Activated CD8-positive, alpha-beta T cell treated with anti-CD3 and anti-CD28 coated beads, Interleukin-2, amount 10 ng/mL, durations not matched to agents 7 days and 5 days (primary cell): ENCODE measurements around the gene LRRC46. TPM values are rescaled to one million over a fixed set of nuclear protein-coding genes. Genes with fewer than 3 reads are reported as not detected.

ENCODE experiments used
- ATAC-seq: fragments of 150-1000 bp; cut with Tn5 transposase; one replicate; pipeline ENCODE4 v1.10.0; 2021; ENCODE audit warnings: moderate library complexity
- CTCF ChIA-PET: fragments of 350-600 bp; sonication (Branson Sonifier 250); formaldehyde crosslinking; loops from one replicate; lab custom pipeline; 2021; ENCODE audit warnings: antibody characterized with exemption; lab: Charles Lee
- POLR2A ChIA-PET: fragments of 350-600 bp; sonication (Branson Sonifier 250); formaldehyde crosslinking; loops from one replicate; lab custom pipeline; 2021; ENCODE audit warnings: antibody characterized with exemption; lab: Charles Lee
- DNase-seq: peaks from one replicate; pipeline ENCODE4 v3.0.0-alpha.2; 2020
- H3K27ac Mint-ChIP-seq: one replicate; pipeline ENCODE4 v1.8.0; 2021; ENCODE audit warnings: mild to moderate bottlenecking, mixed read lengths
- H3K27me3 Mint-ChIP-seq: one replicate; pipeline ENCODE4 v1.8.0; 2021; ENCODE audit warnings: low read depth, mixed read lengths
- H3K36me3 Mint-ChIP-seq: one replicate; pipeline ENCODE4 v1.8.0; 2021; ENCODE audit warnings: low read depth, mixed read lengths
- H3K4me1 Mint-ChIP-seq: one replicate; pipeline ENCODE4 v1.8.0; 2021; ENCODE audit warnings: low read depth, mixed read lengths
- H3K4me3 Mint-ChIP-seq: one replicate; pipeline ENCODE4 v1.8.0; 2021; ENCODE audit warnings: mild to moderate bottlenecking, mixed read lengths
- H3K9me3 Mint-ChIP-seq: one replicate; pipeline ENCODE4 v1.8.0; 2022; ENCODE audit warnings: mixed read lengths; ENCODE audit not compliant: insufficient read depth
- total RNA-seq, 2 experiments: library from RNA; stranded (reverse); gene quantifications; one replicate each; pipeline ENCODE4 v1.2.3, GENCODE V29; 2021

Gene LRRC46
- total RNA-seq, 2 experiments from 2014 or later, result 0.82 to 0.97 TPM

DNA sequence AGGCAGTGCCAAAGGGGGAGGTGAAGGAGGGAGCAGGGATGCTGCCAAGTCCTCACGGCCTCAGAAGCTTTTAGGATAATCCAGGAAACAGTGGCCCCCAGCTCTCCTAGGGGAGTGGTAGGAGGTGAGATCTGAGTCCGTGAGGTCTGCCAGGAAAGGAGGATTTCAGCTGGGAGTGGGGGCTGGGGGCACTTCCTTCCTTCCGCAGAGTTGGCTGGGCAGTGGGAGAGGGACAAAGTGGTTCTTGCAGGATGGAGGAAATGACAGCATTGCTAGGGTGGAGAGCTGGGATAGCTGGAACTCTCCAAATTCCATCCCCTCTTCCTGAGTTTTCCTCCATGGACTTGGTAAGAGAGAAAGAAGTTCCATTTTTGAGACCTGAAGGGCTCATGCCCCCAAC, 24.3 kb downstream of the LRRC46 start:
- ChIA-PET POLR2A (interaction anchor here (1.0 kb wide), 1 partner anchor 40 kb away, joined by 5 read pairs; the partner anchor contains the start of gene SP2), CTCF (interaction anchor here (1.8 to 18.7 kb wide), 3 partner anchors 8 to 31 kb away, joined by 7 to 538 read pairs (median 14); partner anchors contain the start of genes SCRN2 and SP2)
- Mint-ChIP-seq H3K4me3 (no peak overlapping the region), H3K9me3 (no peaks in the 10 kb centered on the region), H3K27ac (no peak overlapping the region), H3K27me3 (peaks cover 57% of the 10 kb centered on the region), H3K4me1 (peaks cover 10% of the 10 kb centered on the region), H3K36me3 (no peaks in the 10 kb centered on the region)
- DNase-seq (no peak), ATAC-seq (no peak)

DNA sequence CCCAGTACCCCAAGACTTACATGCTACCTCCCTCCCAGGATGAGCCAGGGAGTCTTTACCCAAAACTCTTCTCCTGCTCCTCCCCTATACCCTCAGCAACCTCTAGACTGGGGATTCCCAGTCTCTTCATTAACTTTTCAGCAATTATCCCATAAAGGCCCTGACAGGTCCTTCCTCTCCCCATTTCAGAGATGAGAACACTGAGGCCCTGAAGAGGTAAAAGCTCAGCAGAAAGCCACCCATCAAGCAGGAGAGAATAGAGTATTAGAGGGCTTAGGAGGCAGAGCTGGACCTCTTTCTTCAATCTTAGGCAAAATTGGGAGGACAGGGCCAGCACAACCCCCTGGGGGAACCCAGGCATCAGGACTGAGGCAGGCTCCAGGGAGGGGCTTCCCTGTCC, 25.4 kb downstream of the LRRC46 start:
- no peak overlapping the region for H3K4me3 Mint-ChIP-seq
- CTCF ChIA-PET, result interaction anchor here (2.4 to 18.7 kb wide), 3 partner anchors 9 to 30 kb away, joined by 9 to 538 read pairs (median 14); partner anchors contain the start of gene SP2
- POLR2A ChIA-PET, result no interaction called here
- no peak overlapping the region for H3K27ac Mint-ChIP-seq
- no peaks in the 10 kb centered on the region for H3K36me3 Mint-ChIP-seq
- no peaks in the 10 kb centered on the region for H3K9me3 Mint-ChIP-seq
- peaks cover 8% of the 10 kb centered on the region for H3K4me1 Mint-ChIP-seq
- DNase-seq, result no peak
- peaks cover 54% of the 10 kb centered on the region for H3K27me3 Mint-ChIP-seq
- ATAC-seq, result no peak

DNA sequence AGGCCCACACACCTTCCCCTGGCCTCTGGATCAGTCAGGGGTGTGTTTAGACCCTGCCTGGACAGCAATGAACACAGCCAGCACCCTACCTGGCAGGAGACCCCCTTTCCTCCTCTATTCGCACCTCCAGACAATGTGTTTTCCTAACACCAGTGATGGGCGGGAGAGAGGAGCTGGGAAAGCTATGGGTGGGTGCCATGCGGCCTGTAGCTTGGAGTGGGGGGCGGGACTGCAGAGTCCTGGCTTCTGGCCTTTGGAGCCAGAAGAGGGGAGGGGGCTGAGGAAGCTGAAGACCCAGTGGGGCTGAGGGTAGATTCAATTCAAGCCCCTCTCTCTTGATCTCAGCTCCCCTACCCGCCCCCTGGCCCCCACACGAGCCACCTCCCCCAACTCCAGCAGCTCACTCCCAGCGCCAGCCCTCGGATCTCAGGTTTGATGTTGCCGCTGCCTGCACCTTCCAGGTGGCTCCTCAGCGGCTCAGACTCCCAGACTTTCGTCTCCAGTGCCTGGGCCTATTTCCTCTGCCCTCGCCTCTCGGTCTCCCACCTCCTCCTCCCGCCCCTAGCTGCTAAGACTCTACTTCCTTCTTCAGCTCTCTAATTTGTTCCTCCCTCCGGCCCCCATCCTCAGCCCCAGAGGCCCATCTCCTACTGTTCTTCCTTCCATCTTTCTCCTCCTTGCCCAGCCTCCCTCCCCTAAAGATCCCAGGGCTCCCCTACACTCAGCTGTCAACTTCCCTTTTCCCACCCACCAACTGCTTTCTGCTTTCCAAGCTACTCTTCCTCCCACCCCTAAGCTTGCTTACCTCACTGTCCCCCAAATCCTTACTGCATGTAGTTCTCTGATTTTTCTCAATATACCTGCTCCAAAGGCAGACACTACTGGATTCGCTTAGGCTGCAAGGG, 26.3 kb downstream of the LRRC46 start:
- H3K4me1 Mint-ChIP-seq, result no peaks in the 10 kb centered on the region
- no peaks in the 10 kb centered on the region for H3K9me3 Mint-ChIP-seq
- CTCF ChIA-PET, result interaction anchor here (1.3 to 3.4 kb wide), 4 partner anchors 10 to 160 kb away, joined by 3 to 14 read pairs (median 8); partner anchors contain the start of gene SCRN2
- POLR2A ChIA-PET, result no interaction called here
- H3K36me3 Mint-ChIP-seq, result no peaks in the 10 kb centered on the region
- no peak for ATAC-seq
- no peak overlapping the region for H3K4me3 Mint-ChIP-seq
- no peak for DNase-seq
- H3K27me3 Mint-ChIP-seq, result peaks cover 45% of the 10 kb centered on the region
- H3K27ac Mint-ChIP-seq, result no peak overlapping the region

DNA sequence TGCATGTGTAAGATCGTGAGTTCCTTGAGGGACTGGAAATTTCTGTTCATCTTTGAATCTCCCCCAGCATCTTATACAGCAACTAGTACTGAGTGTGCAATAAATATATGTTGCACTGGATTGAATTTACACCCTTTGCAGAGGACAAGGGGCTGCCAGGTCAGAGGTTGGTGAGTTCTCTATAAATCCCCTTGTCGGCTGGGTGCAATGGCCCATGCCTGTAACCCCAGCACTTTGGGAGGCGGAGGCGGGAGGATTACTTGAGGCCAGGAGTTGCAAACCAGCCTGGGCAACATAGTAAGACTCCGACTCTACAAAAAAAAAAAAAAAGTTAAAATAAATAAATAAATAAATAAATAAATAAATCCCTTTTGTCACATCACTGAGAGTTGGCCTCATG, 28.9 kb downstream of the LRRC46 start:
- ChIA-PET CTCF (interaction anchor here (1.6 to 1.7 kb wide), 2 partner anchors 18 to 110 kb away, joined by 3 to 6 read pairs; partner anchors contain the start of gene CDK5RAP3), POLR2A (no interaction called here)
- Mint-ChIP-seq H3K27ac (no peak overlapping the region), H3K4me1 (peaks cover 4% of the 10 kb centered on the region), H3K27me3 (peaks cover 20% of the 10 kb centered on the region), H3K4me3 (no peak overlapping the region), H3K36me3 (no peaks in the 10 kb centered on the region), H3K9me3 (no peaks in the 10 kb centered on the region)
- ATAC-seq (no peak), DNase-seq (no peak)

DNA sequence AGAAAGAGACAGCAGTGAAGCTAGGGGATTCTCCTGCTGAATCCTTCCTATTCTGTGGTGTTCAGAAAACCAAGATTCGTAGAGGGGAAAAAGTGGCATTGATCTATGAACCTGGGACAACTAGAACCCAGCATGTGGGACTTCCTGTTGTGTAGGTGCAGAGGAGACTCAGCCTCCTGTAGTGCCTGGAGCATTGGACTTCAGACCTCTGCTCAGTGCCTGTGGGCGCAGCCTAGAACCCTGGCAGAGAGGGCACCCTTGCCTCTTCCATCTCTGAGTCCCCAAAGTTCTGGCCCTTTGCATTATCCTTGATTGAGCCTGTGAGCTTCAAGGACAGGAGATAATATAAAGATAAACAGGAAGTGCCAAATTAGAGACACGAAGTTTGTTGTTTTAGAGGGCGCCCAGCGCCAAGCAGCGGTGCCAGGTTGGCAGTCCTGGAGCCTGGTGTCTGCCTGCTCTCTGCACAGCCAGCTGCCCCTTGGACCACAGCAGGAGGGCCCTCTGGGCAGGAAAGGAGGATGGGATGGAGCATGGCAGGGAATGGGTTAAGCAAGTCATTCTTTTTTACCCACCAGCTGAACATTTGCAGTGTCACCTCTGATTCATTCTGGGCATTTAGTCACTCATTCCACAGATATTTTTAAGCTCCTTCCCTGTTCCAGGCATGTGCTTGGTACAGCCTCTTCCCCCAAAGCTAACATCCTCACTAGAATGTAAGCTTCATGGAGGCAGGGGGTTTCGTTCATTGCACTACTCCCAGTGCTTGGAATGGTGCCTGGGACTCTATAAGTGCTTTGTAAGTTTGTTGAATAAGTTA, 31.4 kb downstream of the LRRC46 start:
- H3K36me3 Mint-ChIP-seq, result no peaks in the 10 kb centered on the region
- no peak overlapping the region for H3K27ac Mint-ChIP-seq
- CTCF ChIA-PET, result interaction anchor here (1.3 to 2.5 kb wide), 2 partner anchors 27 to 83 kb away, joined by 6 read pairs; no protein-coding TSS in a partner anchor
- H3K27me3 Mint-ChIP-seq, result peaks cover 10% of the 10 kb centered on the region
- ATAC-seq (no peak), DNase-seq (no peak)
- H3K9me3 Mint-ChIP-seq, result no peaks in the 10 kb centered on the region
- H3K4me3 Mint-ChIP-seq, result no peak overlapping the region
- peaks cover 4% of the 10 kb centered on the region for H3K4me1 Mint-ChIP-seq
- POLR2A ChIA-PET, result no interaction called here

DNA sequence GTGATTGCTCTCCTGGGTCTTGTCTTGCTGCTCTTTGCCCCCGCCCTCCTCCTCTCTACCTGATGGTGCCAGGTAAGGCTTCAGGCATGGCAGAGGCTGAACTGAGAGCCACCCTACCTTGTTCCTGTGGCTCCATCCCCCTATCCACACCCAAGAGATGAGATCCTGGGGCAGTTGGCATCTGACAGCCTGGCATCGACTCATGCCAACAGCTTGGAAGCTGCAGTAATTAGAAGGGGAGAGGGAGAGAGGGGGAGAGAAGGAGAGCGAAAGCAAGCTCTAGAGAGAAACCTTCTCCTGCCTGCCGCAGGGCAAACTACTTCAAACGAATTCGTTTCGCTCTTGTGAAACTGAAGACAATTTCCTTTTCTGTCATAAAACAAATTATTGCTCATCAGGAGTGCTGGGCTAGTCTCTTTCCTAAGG, 33.3 kb downstream of the LRRC46 start:
- CTCF ChIA-PET, result interaction anchor here (1.6 to 2.2 kb wide), 2 partner anchors 24 to 25 kb away, joined by 5 to 6 read pairs; partner anchors contain the start of gene SCRN2
- ATAC-seq, result no peak

DNA sequence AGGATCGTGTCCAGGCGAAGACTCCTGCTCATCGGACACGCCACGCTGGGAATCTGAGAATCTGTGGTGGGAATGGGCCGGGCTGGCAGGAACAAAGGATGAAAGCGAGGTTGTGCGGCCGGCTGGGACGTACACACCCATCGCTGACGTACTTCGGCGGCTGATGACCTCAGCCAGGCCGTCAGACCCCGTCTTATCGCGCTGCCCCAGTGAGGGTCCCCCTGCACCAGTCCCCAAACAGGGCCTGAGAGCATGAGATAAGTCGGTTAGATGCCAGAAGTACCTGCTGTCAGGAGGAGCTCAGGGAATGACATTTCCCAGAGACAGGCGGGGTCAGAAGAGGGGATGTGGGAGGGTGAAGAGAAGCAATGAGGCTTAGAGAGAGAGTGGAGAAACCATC, 35.5 kb downstream of the LRRC46 start:
- POLR2A ChIA-PET, result no interaction called here
- Mint-ChIP-seq H3K4me1 (peaks cover 4% of the 10 kb centered on the region), H3K27me3 (peaks cover 18% of the 10 kb centered on the region), H3K36me3 (no peaks in the 10 kb centered on the region), H3K4me3 (no peak overlapping the region), H3K27ac (no peak overlapping the region), H3K9me3 (no peaks in the 10 kb centered on the region)
- ATAC-seq, result no peak
- CTCF ChIA-PET, result no interaction called here
- DNase-seq, result no peak

More for the DNA sequence above, 33.3 kb downstream of the LRRC46 start:
- H3K9me3 Mint-ChIP-seq, result no peaks in the 10 kb centered on the region
- no peaks in the 10 kb centered on the region for H3K36me3 Mint-ChIP-seq
- POLR2A ChIA-PET, result interaction anchor here (0.6 to 1.4 kb wide), 2 partner anchors 31 kb away, joined by 3 to 4 read pairs; partner anchors contain the start of gene SP2
- H3K4me3 Mint-ChIP-seq, result no peak overlapping the region
- peaks cover 9% of the 10 kb centered on the region for H3K27me3 Mint-ChIP-seq
- no peak for DNase-seq
- H3K4me1 Mint-ChIP-seq, result peaks cover 4% of the 10 kb centered on the region
- no peak overlapping the region for H3K27ac Mint-ChIP-seq

DNA sequence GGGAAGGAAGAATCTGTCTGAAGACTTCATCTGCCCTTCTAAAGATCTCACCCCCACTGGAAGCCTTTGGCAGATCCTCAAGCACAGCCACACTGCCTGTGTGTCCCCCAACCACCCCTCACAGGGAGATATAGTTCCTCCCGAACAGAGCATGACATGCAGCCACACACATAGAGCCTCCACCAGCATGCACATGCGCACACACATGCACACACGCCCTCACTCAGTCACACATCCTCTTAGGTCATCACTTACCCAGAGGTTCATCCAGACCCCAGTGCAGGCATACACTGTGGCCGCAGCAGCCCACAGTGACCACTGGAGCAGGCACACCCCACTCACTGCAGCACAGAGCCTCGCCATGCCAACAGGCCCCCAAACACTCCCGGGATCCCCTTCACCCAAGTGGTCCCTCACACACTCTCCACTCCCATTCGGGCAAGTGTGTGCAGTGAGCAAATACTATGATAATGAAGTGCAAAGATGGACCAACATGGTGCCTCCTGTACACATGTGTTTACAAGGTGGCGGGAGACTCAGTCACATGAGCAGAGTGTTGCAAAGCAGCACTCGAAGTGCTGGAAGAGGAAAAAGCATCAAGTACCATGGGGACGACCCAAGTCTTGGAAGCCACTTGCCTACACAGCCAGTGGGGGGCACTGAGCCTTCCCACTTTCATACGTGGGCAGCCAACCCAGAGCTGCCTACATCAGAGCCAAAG, 36.5 kb downstream of the LRRC46 start:
- peaks cover 4% of the 10 kb centered on the region for H3K4me1 Mint-ChIP-seq
- CTCF ChIA-PET, result no interaction called here
- peaks cover 22% of the 10 kb centered on the region for H3K27me3 Mint-ChIP-seq
- POLR2A ChIA-PET, result interaction anchor here (0.7 kb wide), 1 partner anchor 28 kb away, joined by 3 read pairs; no protein-coding TSS in a partner anchor
- H3K9me3 Mint-ChIP-seq, result no peaks in the 10 kb centered on the region
- no peak overlapping the region for H3K27ac Mint-ChIP-seq
- no peaks in the 10 kb centered on the region for H3K36me3 Mint-ChIP-seq
- no peak overlapping the region for H3K4me3 Mint-ChIP-seq
- ATAC-seq, result no peak
- DNase-seq, result no peak

DNA sequence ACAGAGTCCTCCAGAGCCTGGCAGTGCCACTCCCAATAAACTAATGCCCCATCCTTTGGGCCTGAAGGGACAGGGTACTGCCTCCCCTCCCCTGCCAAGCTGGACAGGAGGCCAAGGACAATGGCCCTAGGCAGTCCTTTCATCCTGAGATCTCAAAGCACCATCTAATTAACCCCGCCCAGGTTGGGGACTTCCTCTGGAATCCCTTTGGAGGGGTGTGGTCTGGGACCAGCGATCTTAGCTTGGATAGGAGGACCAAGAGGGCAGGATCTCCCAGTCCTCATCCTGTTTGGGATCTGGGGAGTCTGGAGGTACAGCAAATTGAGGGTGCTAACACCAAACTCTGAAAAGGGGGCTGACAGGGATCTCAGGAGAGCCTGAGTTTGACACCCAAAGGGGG, 37.6 kb downstream of the LRRC46 start:
- Mint-ChIP-seq H3K4me3 (no peak overlapping the region), H3K27me3 (peaks cover 30% of the 10 kb centered on the region), H3K4me1 (peaks cover 4% of the 10 kb centered on the region), H3K27ac (no peak overlapping the region), H3K9me3 (no peaks in the 10 kb centered on the region), H3K36me3 (no peaks in the 10 kb centered on the region)
- ChIA-PET POLR2A (no interaction called here), CTCF (interaction anchor here (0.5 kb wide), 1 partner anchor 181 kb away, joined by 3 read pairs; no protein-coding TSS in a partner anchor)
- ATAC-seq (no peak), DNase-seq (no peak)

DNA sequence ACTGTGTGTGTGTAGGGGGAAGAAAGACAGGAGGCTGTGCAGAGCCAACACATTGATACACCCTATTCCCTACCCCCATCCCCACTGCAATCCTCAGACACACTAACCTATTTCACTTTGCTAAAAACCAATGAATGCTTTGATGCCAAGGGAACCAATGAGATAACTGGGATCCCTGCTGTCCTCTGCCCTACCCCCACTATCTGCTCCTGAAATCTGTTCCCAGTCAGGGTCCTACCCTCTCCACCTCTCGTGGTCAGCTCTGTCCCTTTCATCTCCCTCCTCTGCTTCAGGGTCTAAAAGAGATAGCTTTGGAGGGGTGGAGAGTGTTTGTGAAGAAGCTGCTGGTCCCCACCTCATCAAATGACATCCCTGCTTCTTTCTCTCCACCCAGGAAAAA, 38.6 kb downstream of the LRRC46 start:
- Mint-ChIP-seq H3K4me3 (no peak overlapping the region), H3K4me1 (peaks cover 3% of the 10 kb centered on the region), H3K9me3 (no peaks in the 10 kb centered on the region), H3K27me3 (peaks cover 36% of the 10 kb centered on the region), H3K27ac (no peak overlapping the region), H3K36me3 (no peaks in the 10 kb centered on the region)
- no peak for DNase-seq
- no peak for ATAC-seq
- ChIA-PET CTCF (interaction anchor here (2.0 to 2.9 kb wide), 2 partner anchors 21 to 28 kb away, joined by 6 to 20 read pairs; no protein-coding TSS in a partner anchor), POLR2A (interaction anchor here (1.2 kb wide), 1 partner anchor 25 kb away, joined by 8 read pairs; the partner anchor contains the start of gene SP2)
